Esophagus (tissue), 2 donors: ENCODE results near the gene ELN. TPM values are rescaled to one million over a fixed set of nuclear protein-coding genes. Genes with fewer than 3 reads are reported as not detected.

ENCODE experiments used
- H3K27ac ChIP-seq, 2 donors: one replicate each; pipeline ENCODE4 v1.5.1; 2013; ENCODE audit warnings: low read depth in 2 of 2, mild to moderate bottlenecking in 2 of 2, inconsistent platforms in 1 of 2, low read length in 1 of 2, moderate library complexity in 1 of 2
- H3K27me3 ChIP-seq, 2 donors: one replicate each; pipeline ENCODE4 v1.6.1; 2013; ENCODE audit warnings: low read length in 2 of 2, control low read depth in 1 of 2, mild to moderate bottlenecking in 1 of 2; ENCODE audit not compliant: insufficient read depth in 2 of 2, control insufficient read depth in 1 of 2
- H3K36me3 ChIP-seq, 2 donors: one replicate each; pipeline ENCODE4 v1.6.1; 2013; ENCODE audit warnings: low read length in 1 of 2; ENCODE audit not compliant: control insufficient read depth in 2 of 2, insufficient read depth in 2 of 2
- H3K4me1 ChIP-seq, 2 donors: one replicate each; pipeline ENCODE4 v1.6.1; 2013; ENCODE audit warnings: low read length in 1 of 2; ENCODE audit not compliant: control insufficient read depth in 2 of 2, insufficient read depth in 2 of 2
- H3K4me3 ChIP-seq, 2 donors: one replicate each; pipeline ENCODE4 v1.5.1; 2013; ENCODE audit warnings: low read length in 2 of 2, mild to moderate bottlenecking in 2 of 2, low read depth in 1 of 2, moderate library complexity in 1 of 2
- H3K9me3 ChIP-seq, 2 donors: one replicate each; pipeline ENCODE4 v1.6.1; 2013; ENCODE audit warnings: mild to moderate bottlenecking in 2 of 2, low read depth in 1 of 2, low read length in 1 of 2, moderate library complexity in 1 of 2; ENCODE audit not compliant: control insufficient read depth in 2 of 2, insufficient read depth in 1 of 2
- WGBS, 2 donors: extraction: QIAGEN DNeasy Blood & Tissue Kit; methylation state at CpG; one replicate each; pipeline ENCODE4 v1.1.7; 2013; 5-methylcytosine and 5-hydroxymethylcytosine counted together
- polyA plus RNA-seq, 2 donors: library from polyadenylated mRNA; stranded (reverse); fragments of 200-250 nt; gene quantifications; one replicate each; pipeline ENCODE4 v1.2.3, GENCODE V29; 2013
- donor health status: healthy with polysubstance abuse.
- donor health status: Bipolar disorder and iron deficiency.

Gene ELN
- polyA plus RNA-seq, 2 donors = 12.6 to 25.7 TPM

GRCh38 chr7:74020390-74020789 is 7.6 kb upstream of the ELN start:
- no peak overlapping the region for H3K4me3 ChIP-seq
- no peak overlapping the region for H3K27ac ChIP-seq
- H3K27me3 ChIP-seq = no peaks in the 10 kb centered on the region
- H3K36me3 ChIP-seq = no peaks in the 10 kb centered on the region
- peaks cover 0 to 6% of the 10 kb centered on the region in 2 donors for H3K4me1 ChIP-seq
- no peaks in the 10 kb centered on the region for H3K9me3 ChIP-seq
- 50 to 76% methylated on average over 9 of the region's 9 CpGs for WGBS, 2 donors

- no peaks in the 10 kb centered on the region for H3K36me3 ChIP-seq
- 76 to 78% methylated on average over 24 to 26 of the region's 26 CpGs for WGBS, 2 donors
- H3K4me3 ChIP-seq = no peak overlapping the region
- H3K27ac ChIP-seq = no peak overlapping the region
- H3K9me3 ChIP-seq = no peaks in the 10 kb centered on the region
- no peaks in the 10 kb centered on the region for H3K27me3 ChIP-seq
- H3K4me1 ChIP-seq = peaks cover 0 to 6% of the 10 kb centered on the region in 2 donors
These were observed 6.2 kb upstream of the ELN start for GRCh38 chr7:74021546-74022320.

- 73 to 83% methylated on average over 7 of the region's 7 CpGs for WGBS, 2 donors
- Histone ChIP-seq H3K27me3 (no peaks in the 10 kb centered on the region), H3K9me3 (no peaks in the 10 kb centered on the region), H3K4me3 (no peak overlapping the region), H3K27ac (no peak overlapping the region), H3K4me1 (peaks cover 0 to 6% of the 10 kb centered on the region in 2 donors), H3K36me3 (no peaks in the 10 kb centered on the region)
These were observed 5.5 kb upstream of the ELN start for GRCh38 chr7:74022507-74022906.

GRCh38 chr7:74023092-74023536 is 4.9 kb upstream of the ELN start:
- 13 to 26% methylated on average over 11 to 12 of the region's 12 CpGs for WGBS, 2 donors
- Histone ChIP-seq H3K36me3 (no peaks in the 10 kb centered on the region), H3K4me1 (peaks cover 0 to 6% of the 10 kb centered on the region in 2 donors), H3K4me3 (no peak overlapping the region), H3K27ac (no peak overlapping the region), H3K27me3 (no peaks in the 10 kb centered on the region), H3K9me3 (no peaks in the 10 kb centered on the region)

GRCh38 chr7:74023786-74024185 is 4.2 kb upstream of the ELN start:
- peaks cover 0 to 6% of the 10 kb centered on the region in 2 donors for H3K4me1 ChIP-seq
- H3K4me3 ChIP-seq = no peak overlapping the region
- H3K27me3 ChIP-seq = no peaks in the 10 kb centered on the region
- H3K27ac ChIP-seq = peak overlapping the region in 1 of 2 donors; percentile 16
- no peaks in the 10 kb centered on the region for H3K9me3 ChIP-seq
- 53 to 58% methylated on average over 11 of the region's 11 CpGs for WGBS, 2 donors
- no peaks in the 10 kb centered on the region for H3K36me3 ChIP-seq

- H3K9me3 ChIP-seq = no peaks in the 10 kb centered on the region
- H3K4me3 ChIP-seq = no peak overlapping the region
- peaks cover 0 to 5% of the 10 kb centered on the region in 2 donors for H3K27me3 ChIP-seq
- no peak overlapping the region for H3K27ac ChIP-seq
- 57 to 58% methylated on average over 8 of the region's 8 CpGs for WGBS, 2 donors
- peaks cover 0 to 9% of the 10 kb centered on the region in 2 donors for H3K4me1 ChIP-seq
- H3K36me3 ChIP-seq = no peaks in the 10 kb centered on the region
These were observed 2.8 kb upstream of the ELN start for GRCh38 chr7:74025146-74025545.

GRCh38 chr7:74025730-74026129 is 2.2 kb upstream of the ELN start:
- Histone ChIP-seq H3K27ac (no peak overlapping the region), H3K4me1 (peaks cover 0 to 9% of the 10 kb centered on the region in 2 donors), H3K4me3 (no peak overlapping the region), H3K9me3 (no peaks in the 10 kb centered on the region), H3K27me3 (peaks cover 0 to 5% of the 10 kb centered on the region in 2 donors), H3K36me3 (no peaks in the 10 kb centered on the region)
- 51 to 65% methylated on average over 8 of the region's 8 CpGs for WGBS, 2 donors

- peaks cover 0 to 9% of the 10 kb centered on the region in 2 donors for H3K4me1 ChIP-seq
- no peak overlapping the region for H3K4me3 ChIP-seq
- peak overlapping the region in 1 of 2 donors; percentile 38 for H3K27ac ChIP-seq
- WGBS, 2 donors = 21 to 24% methylated on average over 6 of the region's 6 CpGs
- peaks cover 0 to 5% of the 10 kb centered on the region in 2 donors for H3K27me3 ChIP-seq
- H3K9me3 ChIP-seq = no peaks in the 10 kb centered on the region
- H3K36me3 ChIP-seq = no peaks in the 10 kb centered on the region
These were observed 1.5 kb upstream of the ELN start for GRCh38 chr7:74026406-74026902.

GRCh38 chr7:74026903-74027682 is 880 bp upstream of the ELN start:
- WGBS, 2 donors = 18 to 21% methylated on average over 17 to 18 of the region's 18 CpGs
- no peaks in the 10 kb centered on the region for H3K9me3 ChIP-seq
- peak overlapping the region; percentile 38 to 78 for H3K27ac ChIP-seq
- H3K36me3 ChIP-seq = no peaks in the 10 kb centered on the region
- no peak overlapping the region for H3K4me3 ChIP-seq
- peaks cover 0 to 5% of the 10 kb centered on the region in 2 donors for H3K27me3 ChIP-seq
- peaks cover 0 to 9% of the 10 kb centered on the region in 2 donors for H3K4me1 ChIP-seq
